HCT116 (cell line): ENCODE data around the gene ABR. TPM values are rescaled to one million over a fixed set of nuclear protein-coding genes. Genes with fewer than 3 reads are reported as not detected.

Experiments used
- ATAC-seq: fragments of 200-7000 bp; cut with Tn5 transposase; 2 replicates; pipeline ENCODE4 v1.9.1; 2020; ENCODE audit warnings: mild to moderate bottlenecking, moderate library complexity
- BruUV-seq: library from RNA; stranded (reverse); fragments of 400-500 nt; replicated peaks from 2 replicates; lab custom pipeline; 2021; lab: Mats Ljungman, UMichigan
- CTCF ChIA-PET: fragments of 300-600 bp; sonication (Branson Sonifier 250); formaldehyde crosslinking; loops from one replicate; lab custom pipeline; 2021; ENCODE audit warnings: antibody characterized with exemption; lab: Charles Lee
- POLR2A ChIA-PET: fragments of 300-600, 350-600 bp; sonication (Branson Sonifier 250); formaldehyde crosslinking; loops from one replicate; lab custom pipeline; 2021; ENCODE audit warnings: antibody characterized with exemption; lab: Charles Lee
- RAD21 ChIA-PET, 2 experiments: fragments of 300-600 bp; sonication (Branson Sonifier 250); formaldehyde crosslinking; loops; one replicate each; lab custom pipeline; 2023; ENCODE audit warnings: low total read pairs in 2 of 2; ENCODE audit not compliant: uncharacterized antibody in 2 of 2, unreplicated experiment in 2 of 2, low non-redundant PET in 1 of 2; lab: Charles Lee
- DNase-seq: peaks from one replicate; pipeline ENCODE4 v3.0.0-alpha.2; 2010; ENCODE audit warnings: low read depth, low spot score
- H2AFZ ChIP-seq: fragments of 200-600 bp; shearing (Covaris generic), sonication (generic); 2 replicates; pipeline ENCODE4 v1.6.1; 2017; ENCODE audit warnings: low read depth, mixed run types, mixed read lengths, antibody characterized with exemption, low read length; ENCODE audit not compliant: poor library complexity, severe bottlenecking
- H3K27ac ChIP-seq: 2 replicates; pipeline ENCODE4 v1.5.1; 2012; ENCODE audit warnings: low read depth, low read length
- H3K27me3 ChIP-seq: fragments of 200-600 bp; sonication (generic); 2 replicates; pipeline ENCODE4 v1.6.1; 2016; ENCODE audit warnings: mixed run types, low read length, mixed read lengths; ENCODE audit not compliant: insufficient read depth
- H3K36me3 ChIP-seq, 2 experiments: fragments of 200-500 bp in 1 of 2; fragments of 200-600 bp in 1 of 2; sonication (Bioruptor generic) in 1 of 2; sonication (generic) in 1 of 2; 2 replicates each; pipeline versions ENCODE4 v1.5.1 to v1.6.1; 2014 to 2016; ENCODE audit warnings: low read length in 2 of 2, inconsistent platforms in 1 of 2, mixed read lengths in 1 of 2, mixed run types in 1 of 2; ENCODE audit not compliant: insufficient read depth in 2 of 2, control insufficient read depth in 1 of 2
- H3K4me1 ChIP-seq, 2 experiments: fragments of 200-600 bp in 1 of 2; sonication (generic) in 1 of 2; 2 replicates each; pipeline versions ENCODE4 v1.5.1 to v1.6.1; 2012 to 2017; ENCODE audit warnings: low read length in 2 of 2, inconsistent platforms in 1 of 2, mild to moderate bottlenecking in 1 of 2, mixed read lengths in 1 of 2, mixed run types in 1 of 2, moderate library complexity in 1 of 2; ENCODE audit not compliant: insufficient read depth in 2 of 2, control insufficient read depth in 1 of 2
- H3K4me2 ChIP-seq: fragments of 200-600 bp; sonication (generic); 2 replicates; pipeline ENCODE4 v1.6.1; 2017; ENCODE audit warnings: mixed run types, low read length, mixed read lengths
- H3K4me3 ChIP-seq, 2 experiments: fragments of 200-600 bp in 1 of 2; sonication (generic) in 1 of 2; replicated peaks in 1 of 2; 2 replicates each; pipeline ENCODE4 v1.5.1; 2011 to 2016; ENCODE audit warnings: low read length in 2 of 2, control low read depth in 1 of 2, low read depth in 1 of 2, mild to moderate bottlenecking in 1 of 2, mixed read lengths in 1 of 2, mixed run types in 1 of 2
- H3K79me2 ChIP-seq: fragments of 200-600 bp; sonication (generic); 2 replicates; pipeline ENCODE4 v1.6.1; 2017; ENCODE audit warnings: mild to moderate bottlenecking, mixed run types, low read length, moderate library complexity, mixed read lengths; ENCODE audit not compliant: insufficient read depth
- H3K9ac ChIP-seq: fragments of 200-600 bp; sonication (generic); 2 replicates; pipeline ENCODE4 v1.6.1; 2016; ENCODE audit warnings: low read length, mixed read lengths
- H3K9me2 ChIP-seq: fragments of 200-600 bp; sonication (generic), shearing (Covaris generic); 2 replicates; pipeline ENCODE4 v1.6.1; 2017; ENCODE audit warnings: mixed run types, mild to moderate bottlenecking, moderate library complexity; ENCODE audit not compliant: insufficient read depth
- H3K9me3 ChIP-seq, 2 experiments: fragments of 200-500 bp in 1 of 2; fragments of 200-600 bp in 1 of 2; sonication (Bioruptor generic) in 1 of 2; sonication (generic) in 1 of 2; 2 replicates each; pipeline ENCODE4 v1.6.1; 2014 to 2017; ENCODE audit warnings: low read length in 2 of 2, mixed read lengths in 2 of 2, inconsistent platforms in 1 of 2, low read depth in 1 of 2, mild to moderate bottlenecking in 1 of 2, mixed run types in 1 of 2, moderate library complexity in 1 of 2; ENCODE audit not compliant: control insufficient read depth in 1 of 2, insufficient read depth in 1 of 2
- H4K20me1 ChIP-seq: fragments of 200-600 bp; sonication (generic), shearing (Covaris generic); 2 replicates; pipeline ENCODE4 v1.6.1; 2017; ENCODE audit warnings: mixed run types, mild to moderate bottlenecking, moderate library complexity; ENCODE audit not compliant: insufficient read depth
- ATF3 ChIP-seq: IDR thresholded peaks from 2 replicates; pipeline ENCODE4 v1.6.1; 2012
- CTCF ChIP-seq, 3 experiments: fragments of 200-600 bp in 1 of 3; sonication (generic) in 1 of 3; IDR thresholded peaks in 2 of 3; conservative IDR thresholded peaks in 1 of 3; 2 replicates each; pipeline ENCODE4 v1.5.1; 2012 to 2017; ENCODE audit warnings: low read depth in 2 of 3, low read length in 2 of 3, antibody characterized with exemption in 1 of 3, borderline replicate concordance in 1 of 3, control low read depth in 1 of 3, mild to moderate bottlenecking in 1 of 3, mixed read lengths in 1 of 3, mixed run types in 1 of 3, moderate library complexity in 1 of 3; ENCODE audit not compliant: insufficient read depth in 1 of 3
- EGR1 ChIP-seq: IDR thresholded peaks from 2 replicates; pipeline ENCODE4 v1.6.1; 2012; ENCODE audit warnings: low read depth
- ELF1 ChIP-seq: IDR thresholded peaks from 2 replicates; pipeline ENCODE4 v1.6.1; 2012; ENCODE audit warnings: low read depth, borderline replicate concordance
- EZH2phosphoT487 ChIP-seq: fragments of 200-600 bp; IDR thresholded peaks from 2 replicates; pipeline ENCODE4 v1.6.1; 2018; ENCODE audit warnings: antibody characterized with exemption, borderline replicate concordance
- FOSL1 ChIP-seq: IDR thresholded peaks from 2 replicates; pipeline ENCODE4 v1.6.1; 2012; ENCODE audit warnings: low read depth
- JUND ChIP-seq: IDR thresholded peaks from 2 replicates; pipeline ENCODE4 v1.6.1; 2012
- POLR2AphosphoS5 ChIP-seq: IDR thresholded peaks from 2 replicates; pipeline ENCODE4 v1.6.1; 2011; ENCODE audit warnings: mild to moderate bottlenecking, low read depth, low read length, moderate library complexity
- RAD21 ChIP-seq: IDR thresholded peaks from 2 replicates; pipeline ENCODE4 v1.6.1; 2012; ENCODE audit warnings: low read depth, mild to moderate bottlenecking
- SIN3A ChIP-seq: IDR thresholded peaks from 2 replicates; pipeline ENCODE4 v1.6.1; 2012; ENCODE audit warnings: low read depth
- TCF7L2 ChIP-seq: IDR thresholded peaks from 2 replicates; pipeline ENCODE4 v1.7.0; 2011; ENCODE audit warnings: borderline replicate concordance, inconsistent platforms; ENCODE audit not compliant: insufficient read depth, insufficient read length; ENCODE audit errors: extremely low read depth
- ZFX ChIP-seq: fragments of 450-650 bp; IDR thresholded peaks from 2 replicates; pipeline ENCODE4 v1.6.1; 2017
- ZNF274 ChIP-seq: fragments of 200-500 bp; sonication (Bioruptor generic); IDR thresholded peaks from 2 replicates; pipeline ENCODE4 v1.6.1; 2014; ENCODE audit warnings: mild to moderate bottlenecking, low read depth, low read length, inconsistent platforms
- intact Hi-C: fragments of 100-400 bp; cut with micrococcal nuclease; formaldehyde crosslinking; loops from 2 replicates; pipeline ENCODE4 v1.10.0; 2022
- total RNA-seq: library from RNA; stranded (reverse); gene quantifications from one replicate; pipeline ENCODE4 v1.2.1, GENCODE V29; 2021; ENCODE audit not compliant: unreplicated experiment
- TF ChIP-seq, protein P1 (sequence below): IDR thresholded peaks from 2 replicates; pipeline ENCODE4 v1.6.1; 2012
- TF ChIP-seq, protein P2 (sequence below): IDR thresholded peaks from 2 replicates; pipeline ENCODE4 v1.6.1; 2011; ENCODE audit warnings: mild to moderate bottlenecking, low read length, moderate library complexity; ENCODE audit not compliant: insufficient replicate concordance; ENCODE audit errors: extremely low read depth

Gene ABR
- total RNA-seq, 1 experiment from 2014 or later = 58.5 TPM

DNA sequence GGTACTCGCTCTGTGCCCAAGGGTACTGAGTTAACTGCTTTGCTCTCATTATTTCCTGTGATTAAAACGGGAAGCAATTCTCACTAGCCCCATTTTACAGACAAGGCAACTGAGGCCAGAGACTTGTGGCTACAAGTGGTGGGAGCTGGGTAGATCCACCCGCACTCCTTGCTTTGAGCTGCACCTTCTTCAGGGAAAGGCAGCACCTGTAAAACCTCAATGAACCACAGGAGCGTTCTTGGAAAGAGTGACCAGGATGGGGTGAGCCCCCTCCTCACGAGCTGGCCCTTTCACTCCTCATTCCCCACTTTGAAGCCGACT, 102.8 kb downstream of the ABR start:
- H3K9me2 ChIP-seq = no peaks in the 10 kb centered on the region
- H3K9me3 ChIP-seq = no peaks in the 10 kb centered on the region
- H2AFZ ChIP-seq = no peak overlapping the region
- no peaks in the 10 kb centered on the region; a peak in 1 of 4 replicates for H3K36me3 ChIP-seq
- H4K20me1 ChIP-seq = no peaks in the 10 kb centered on the region
- TF ChIP-seq TCF7L2 (no peak), FOSL1 (no peak), JUND (no peak), ZNF274 (no peak), SIN3A (no peak), CTCF (IDR thresholded peaks at IDR 0.05 in 2 of 3, conservative IDR thresholded peaks at IDR 0.05 in 1 of 3; ENCODE audit: borderline replicate concordance in 1 of 3, insufficient read depth in 1 of 3, low read depth in 2 of 3, low read length in 2 of 3) (no peak), EZH2phosphoT487 (no peak), ZFX (no peak), ATF3 (no peak), EGR1 (no peak), ELF1 (no peak), RAD21 (no peak), POLR2AphosphoS5 (no peak)
- TF ChIP-seq, protein P1, sequence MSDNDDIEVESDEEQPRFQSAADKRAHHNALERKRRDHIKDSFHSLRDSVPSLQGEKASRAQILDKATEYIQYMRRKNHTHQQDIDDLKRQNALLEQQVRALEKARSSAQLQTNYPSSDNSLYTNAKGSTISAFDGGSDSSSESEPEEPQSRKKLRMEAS = no peak
- TF ChIP-seq, protein P2, sequence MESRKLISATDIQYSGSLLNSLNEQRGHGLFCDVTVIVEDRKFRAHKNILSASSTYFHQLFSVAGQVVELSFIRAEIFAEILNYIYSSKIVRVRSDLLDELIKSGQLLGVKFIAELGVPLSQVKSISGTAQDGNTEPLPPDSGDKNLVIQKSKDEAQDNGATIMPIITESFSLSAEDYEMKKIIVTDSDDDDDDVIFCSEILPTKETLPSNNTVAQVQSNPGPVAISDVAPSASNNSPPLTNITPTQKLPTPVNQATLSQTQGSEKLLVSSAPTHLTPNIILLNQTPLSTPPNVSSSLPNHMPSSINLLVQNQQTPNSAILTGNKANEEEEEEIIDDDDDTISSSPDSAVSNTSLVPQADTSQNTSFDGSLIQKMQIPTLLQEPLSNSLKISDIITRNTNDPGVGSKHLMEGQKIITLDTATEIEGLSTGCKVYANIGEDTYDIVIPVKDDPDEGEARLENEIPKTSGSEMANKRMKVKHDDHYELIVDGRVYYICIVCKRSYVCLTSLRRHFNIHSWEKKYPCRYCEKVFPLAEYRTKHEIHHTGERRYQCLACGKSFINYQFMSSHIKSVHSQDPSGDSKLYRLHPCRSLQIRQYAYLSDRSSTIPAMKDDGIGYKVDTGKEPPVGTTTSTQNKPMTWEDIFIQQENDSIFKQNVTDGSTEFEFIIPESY = no peak
- RAD21 ChIA-PET = no interaction called here
- H3K4me1 ChIP-seq = peaks cover 18 to 28% of the 10 kb centered on the region in 2 experiments
- no peaks in the 10 kb centered on the region for H3K79me2 ChIP-seq
- no peak for ATAC-seq
- no peak overlapping the region for H3K4me3 ChIP-seq
- no TSS peak for BruUV-seq
- intact Hi-C loops = no loop called here
- H3K4me2 ChIP-seq = no peak overlapping the region
- POLR2A ChIA-PET = no interaction called here
- H3K9ac ChIP-seq = no peak overlapping the region
- H3K27ac ChIP-seq = no peak overlapping the region
- no peaks in the 10 kb centered on the region for H3K27me3 ChIP-seq
- DNase-seq = no peak
- CTCF ChIA-PET = interaction anchor here (1.6 kb wide), 1 partner anchor 18 kb away, joined by 8 read pairs; no protein-coding TSS in a partner anchor
